Ammon's horn (tissue), 1 donor: ENCODE measurements around the gene FBXO11.
"Not testable (repeated sequence)": the region's sequence is repeated elsewhere in the genome, so short reads cannot be mapped to it uniquely, and the experiment has no call there.

Experiments
- DNase-seq: peaks from one replicate; pipeline ENCODE4 v3.0.0-alpha.2; 2016; ENCODE audit warnings: low spot score

Gene FBXO11

GRCh38 chr2:47906157-47907038 is at the start of gene FBXO11:
FBXO11 (minus strand) TSS chr2:47906498; CDS start chr2:47905720, 778 bp downstream.
- peak; percentile 98 for DNase-seq

- DNase-seq = no peak
Measured at GRCh38 chr2:47950340-47951301, 44.3 kb upstream of the FBXO11 start.

- no peak for DNase-seq
Measured at GRCh38 chr2:47946593-47946992, 40.3 kb upstream of the FBXO11 start.

- no peak for DNase-seq
Measured at GRCh38 chr2:47945046-47945781, 38.9 kb upstream of the FBXO11 start.

- no peak for DNase-seq
Measured at GRCh38 chr2:47941936-47942335, 35.6 kb upstream of the FBXO11 start.

GRCh38 chr2:47937677-47938076 is 31.4 kb upstream of the FBXO11 start:
- DNase-seq = no peak

GRCh38 chr2:47935071-47935470 is 28.8 kb upstream of the FBXO11 start:
- no peak for DNase-seq

- no peak for DNase-seq
Measured at GRCh38 chr2:47918043-47918442, 11.7 kb upstream of the FBXO11 start.

GRCh38 chr2:47917276-47917961 is 11.1 kb upstream of the FBXO11 start:
- no peak for DNase-seq

GRCh38 chr2:47916412-47916811 is 10.1 kb upstream of the FBXO11 start:
- no peak for DNase-seq

- DNase-seq = not testable (repeated sequence)
Measured at GRCh38 chr2:47910662-47911061, 4.4 kb upstream of the FBXO11 start.

GRCh38 chr2:47908682-47909081 is 2.4 kb upstream of the FBXO11 start:
- DNase-seq = no peak

GRCh38 chr2:47907039-47907781 is 912 bp upstream of the FBXO11 start:
- no peak for DNase-seq

- peak; percentile 72 for DNase-seq
Measured at GRCh38 chr2:47905386-47906156, 727 bp downstream of the FBXO11 start.

GRCh38 chr2:47903781-47904490 is 2.4 kb downstream of the FBXO11 start:
- no peak for DNase-seq

GRCh38 chr2:47901892-47902291 is 4.4 kb downstream of the FBXO11 start:
- not testable (repeated sequence) for DNase-seq

GRCh38 chr2:47900857-47901256 is 5.4 kb downstream of the FBXO11 start:
- DNase-seq = no peak

GRCh38 chr2:47899915-47900816 is 6.1 kb downstream of the FBXO11 start:
- no peak for DNase-seq
